HL-60 (cell line): ENCODE results near the gene UBAP1L.
"Not testable (repeated sequence)": the region's sequence is repeated elsewhere in the genome, so short reads cannot be mapped to it uniquely, and the experiment has no call there.

Source experiments
- DNase-seq, 2 experiments: peaks; one replicate each; pipeline ENCODE4 v3.0.0-alpha.2; 2010 to 2020; ENCODE audit warnings: low read depth in 1 of 2, low spot score in 1 of 2
- H3K27ac ChIP-seq: fragments of 250-450 bp; sonication (Bioruptor Pico); replicated peaks from 2 replicates; pipeline ENCODE4 v1.5.1; 2020; ENCODE audit warnings: mild to moderate bottlenecking, moderate library complexity
- H3K27me3 ChIP-seq: fragments of 250-450 bp; sonication (Bioruptor Pico); 2 replicates; pipeline ENCODE4 v1.5.1; 2021; ENCODE audit warnings: mild to moderate bottlenecking, moderate library complexity; ENCODE audit not compliant: insufficient read depth, poor library complexity, severe bottlenecking
- H3K4me3 ChIP-seq: replicated peaks from 2 replicates; pipeline ENCODE4 v1.5.1; 2011; ENCODE audit warnings: mild to moderate bottlenecking, control low read depth, low read length; ENCODE audit not compliant: insufficient read depth
- CTCF ChIP-seq: IDR thresholded peaks from one replicate; pipeline ENCODE4 v1.5.1; 2011; ENCODE audit warnings: low read length, control low read depth, inconsistent platforms; ENCODE audit not compliant: insufficient read depth
- GABPA ChIP-seq: IDR thresholded peaks from 2 replicates; pipeline ENCODE4 v1.6.1; 2012; ENCODE audit warnings: low read depth
- POLR2AphosphoS5 ChIP-seq: IDR thresholded peaks from 2 replicates; pipeline ENCODE4 v1.6.1; 2012; ENCODE audit warnings: low read depth
- REST ChIP-seq: IDR thresholded peaks from 2 replicates; pipeline ENCODE4 v1.6.1; 2012; ENCODE audit warnings: low read depth; ENCODE audit not compliant: insufficient replicate concordance
- SPI1 ChIP-seq: IDR thresholded peaks from 2 replicates; pipeline ENCODE4 v1.6.1; 2012; ENCODE audit warnings: low read depth, mild to moderate bottlenecking, borderline replicate concordance

UBAP1L gene

GRCh38 chr15:65154720-65155119 is 39.7 kb upstream of the UBAP1L start:
- no peak for TF ChIP-seq SPI1
- no peak for TF ChIP-seq POLR2AphosphoS5
- no peak for TF ChIP-seq REST
- no peak for TF ChIP-seq GABPA
- TF ChIP-seq CTCF = no peak
- Histone ChIP-seq H3K4me3 (no peak overlapping the region), H3K27ac (no peak overlapping the region), H3K27me3 (no peaks in the 10 kb centered on the region)
- DNase-seq = no peak

GRCh38 chr15:65147902-65148301 is 32.9 kb upstream of the UBAP1L start:
- Histone ChIP-seq H3K27me3 (no peaks in the 10 kb centered on the region), H3K4me3 (no peak overlapping the region), H3K27ac (no peak overlapping the region)
- DNase-seq = no peak
- TF ChIP-seq CTCF = no peak
- no peak for TF ChIP-seq GABPA
- no peak for TF ChIP-seq REST
- TF ChIP-seq SPI1 = no peak

- Histone ChIP-seq H3K4me3 (no peak overlapping the region), H3K27me3 (no peaks in the 10 kb centered on the region), H3K27ac (no peak overlapping the region)
- TF ChIP-seq SPI1 (no peak), REST (no peak), CTCF (no peak), POLR2AphosphoS5 (no peak), GABPA (no peak)
- DNase-seq = no peak
These were observed 31.4 kb upstream of the UBAP1L start for GRCh38 chr15:65146438-65146837.

- H3K27me3 ChIP-seq, H3K4me3 ChIP-seq: not testable (repeated sequence)
These were observed 23.6 kb upstream of the UBAP1L start for GRCh38 chr15:65138631-65139030.

GRCh38 chr15:65137893-65138292 is 22.9 kb upstream of the UBAP1L start:
- not testable (repeated sequence) for H3K4me3 ChIP-seq, H3K27me3 ChIP-seq, DNase-seq, H3K27ac ChIP-seq

More at GRCh38 chr15:65138631-65139030, 23.6 kb upstream of the UBAP1L start:
- H3K27ac ChIP-seq, DNase-seq: not testable (repeated sequence)

GRCh38 chr15:65137089-65137488 is 22.1 kb upstream of the UBAP1L start:
- not testable (repeated sequence) for H3K27me3 ChIP-seq, DNase-seq, H3K27ac ChIP-seq, H3K4me3 ChIP-seq
